Activated B cell treated with CpG ODN at 0.5 μM for 24 hours (primary cell): ENCODE results near the gene SPATA24. TPM values are rescaled to one million over a fixed set of nuclear protein-coding genes. Genes with fewer than 3 reads are reported as not detected.
A peak's percentile ranks its signal among the peaks of the same experiment; 100 is the strongest.

Experiments
- ATAC-seq: fragments of 200-7000 bp; cut with Tn5 transposase; one replicate; pipeline ENCODE4 v1.10.0; 2021; ENCODE audit warnings: low read depth, mild to moderate bottlenecking, moderate library complexity
- CTCF ChIA-PET: fragments of 350-600 bp; sonication (Branson Sonifier 250); formaldehyde crosslinking; loops from one replicate; lab custom pipeline; 2021; ENCODE audit warnings: antibody characterized with exemption; lab: Charles Lee
- POLR2A ChIA-PET: fragments of 350-600 bp; sonication (Branson Sonifier 250); formaldehyde crosslinking; loops from one replicate; lab custom pipeline; 2021; ENCODE audit warnings: antibody characterized with exemption; lab: Charles Lee
- DNase-seq: peaks from one replicate; pipeline ENCODE4 v3.0.0; 2022
- H3K27ac Mint-ChIP-seq: one replicate; pipeline ENCODE4 v1.8.0; 2020; ENCODE audit warnings: mixed read lengths
- H3K27me3 Mint-ChIP-seq: one replicate; pipeline ENCODE4 v1.8.0; 2021; ENCODE audit warnings: mixed read lengths
- H3K36me3 Mint-ChIP-seq: one replicate; pipeline ENCODE4 v1.8.0; 2021; ENCODE audit warnings: low read depth, mixed read lengths
- H3K4me1 Mint-ChIP-seq: one replicate; pipeline ENCODE4 v1.8.0; 2021; ENCODE audit warnings: mixed read lengths
- H3K4me3 Mint-ChIP-seq: one replicate; pipeline ENCODE4 v1.8.0; 2020; ENCODE audit warnings: mild to moderate bottlenecking, mixed read lengths
- H3K9me3 Mint-ChIP-seq: one replicate; pipeline ENCODE4 v1.8.0; 2020; ENCODE audit warnings: mixed read lengths
- CTCF ChIP-seq: fragments of 200-600 bp; IDR thresholded peaks from one replicate; pipeline ENCODE4 v1.8.0; 2022; ENCODE audit warnings: antibody characterized with exemption, mild to moderate bottlenecking
- intact Hi-C: fragments of 100-400 bp; cut with micrococcal nuclease; formaldehyde crosslinking; loops from one replicate; pipeline ENCODE4 v1.15.1; 2024
- total RNA-seq: library from RNA; stranded (reverse); gene quantifications from 2 replicates; pipeline ENCODE4 v1.2.3, GENCODE V29; 2022

SPATA24 gene
- total RNA-seq, 1 donor from 2014 or later: 6.4 TPM

- no peak overlapping the region for H3K27ac Mint-ChIP-seq
Observed at GRCh38 chr5:139371482-139372435, 32.1 kb downstream of the SPATA24 start.

GRCh38 chr5:139369181-139369580 is 34.7 kb downstream of the SPATA24 start:
- H3K4me3 Mint-ChIP-seq: no peak overlapping the region
- POLR2A ChIA-PET: interaction anchor here (0.6 to 0.7 kb wide), 2 partner anchors 75 to 99 kb away, joined by 3 read pairs; partner anchors contain the start of gene MATR3
- H3K27ac Mint-ChIP-seq: no peak overlapping the region
- H3K36me3 Mint-ChIP-seq: peaks cover 68% of the 10 kb centered on the region
- intact Hi-C loops: loop anchor here (2.0 kb wide), 1 partner anchor 18 kb away; no protein-coding TSS in a partner anchor
- ATAC-seq (no peak), DNase-seq (no peak)
- no peaks in the 10 kb centered on the region for H3K27me3 Mint-ChIP-seq
- H3K4me1 Mint-ChIP-seq: no peaks in the 10 kb centered on the region
- CTCF ChIA-PET: interaction anchor here (1.8 kb wide), 1 partner anchor 19 kb away, joined by 4 read pairs; no protein-coding TSS in a partner anchor
- TF ChIP-seq CTCF: no peak
- no peaks in the 10 kb centered on the region for H3K9me3 Mint-ChIP-seq

More at GRCh38 chr5:139371482-139372435, 32.1 kb downstream of the SPATA24 start:
- ChIA-PET CTCF (no interaction called here), POLR2A (no interaction called here)
- peaks cover 52% of the 10 kb centered on the region for H3K36me3 Mint-ChIP-seq
- no peaks in the 10 kb centered on the region for H3K9me3 Mint-ChIP-seq
- no peak for TF ChIP-seq CTCF
- DNase-seq: no peak
- no peak overlapping the region for H3K4me3 Mint-ChIP-seq
- intact Hi-C loops: no loop called here
- H3K4me1 Mint-ChIP-seq: no peaks in the 10 kb centered on the region
- no peaks in the 10 kb centered on the region for H3K27me3 Mint-ChIP-seq
- no peak for ATAC-seq

- no peaks in the 10 kb centered on the region for H3K9me3 Mint-ChIP-seq
- TF ChIP-seq CTCF: no peak
- CTCF ChIA-PET: interaction anchor here (1.8 kb wide), 1 partner anchor 19 kb away, joined by 4 read pairs; no protein-coding TSS in a partner anchor
- no peak overlapping the region for H3K4me3 Mint-ChIP-seq
- intact Hi-C loops: loop anchor here (2.0 kb wide), 1 partner anchor 18 kb away; no protein-coding TSS in a partner anchor
- H3K27me3 Mint-ChIP-seq: no peaks in the 10 kb centered on the region
- peaks cover 69% of the 10 kb centered on the region for H3K36me3 Mint-ChIP-seq
- no peaks in the 10 kb centered on the region for H3K4me1 Mint-ChIP-seq
- H3K27ac Mint-ChIP-seq: peak overlapping the region; percentile 41
- POLR2A ChIA-PET: interaction anchor here (0.7 to 1.2 kb wide), 2 partner anchors 27 to 75 kb away, joined by 3 read pairs; partner anchors contain the start of gene MATR3
- DNase-seq: no peak
- no peak for ATAC-seq
Observed at GRCh38 chr5:139368613-139369012, 35.3 kb downstream of the SPATA24 start.

- H3K36me3 Mint-ChIP-seq: peaks cover 51% of the 10 kb centered on the region
- peaks cover 2% of the 10 kb centered on the region for H3K4me1 Mint-ChIP-seq
- no peaks in the 10 kb centered on the region for H3K27me3 Mint-ChIP-seq
- CTCF ChIA-PET: interaction anchor here (1.0 kb wide), 1 partner anchor 10 kb away, joined by 3 read pairs; no protein-coding TSS in a partner anchor
- no peak overlapping the region for H3K4me3 Mint-ChIP-seq
- intact Hi-C loops: no loop called here
- TF ChIP-seq CTCF: no peak
- POLR2A ChIA-PET: interaction anchor here (1.2 kb wide), 1 partner anchor 22 kb away, joined by 3 read pairs; no protein-coding TSS in a partner anchor
- H3K9me3 Mint-ChIP-seq: no peaks in the 10 kb centered on the region
- DNase-seq: no peak
- H3K27ac Mint-ChIP-seq: no peak overlapping the region
- ATAC-seq: no peak
Observed at GRCh38 chr5:139364466-139364865, 39.4 kb downstream of the SPATA24 start.

GRCh38 chr5:139363937-139364336 is 40.0 kb downstream of the SPATA24 start:
- Mint-ChIP-seq H3K9me3 (no peaks in the 10 kb centered on the region), H3K36me3 (peaks cover 48% of the 10 kb centered on the region), H3K27me3 (no peaks in the 10 kb centered on the region), H3K27ac (no peak overlapping the region), H3K4me3 (no peak overlapping the region), H3K4me1 (peaks cover 2% of the 10 kb centered on the region)
- DNase-seq (no peak), ATAC-seq (no peak)
- no peak for TF ChIP-seq CTCF
- ChIA-PET CTCF (interaction anchor here (1.0 kb wide), 1 partner anchor 10 kb away, joined by 3 read pairs; no protein-coding TSS in a partner anchor), POLR2A (interaction anchor here (0.5 to 1.2 kb wide), 2 partner anchors 13 to 22 kb away, joined by 3 read pairs; no protein-coding TSS in a partner anchor)
- intact Hi-C loops: no loop called here
